Ramos (cell line): ENCODE measurements around the gene IPO5.

Source experiments
- in situ Hi-C: fragments of 300-500 bp; cut with MboI; formaldehyde crosslinking; loops from one replicate; pipeline ENCODE4 v1.14.3; 2022; ENCODE audit warnings: low sequenced_read_pairs; ENCODE audit not compliant: unreplicated experiment

IPO5 gene

GRCh38 chr13:98048265-98048664 is 94.8 kb downstream of the IPO5 start:
- in situ Hi-C loops: no loop called here

- in situ Hi-C loops: no loop called here
Observed at GRCh38 chr13:98050041-98050466, 96.6 kb downstream of the IPO5 start.

- in situ Hi-C loops: no loop called here
Observed at GRCh38 chr13:98052412-98052811, 98.9 kb downstream of the IPO5 start.

GRCh38 chr13:98054301-98054700 is 100.8 kb downstream of the IPO5 start:
- in situ Hi-C loops: no loop called here

GRCh38 chr13:98055623-98056022 is 102.1 kb downstream of the IPO5 start:
- in situ Hi-C loops: no loop called here

- in situ Hi-C loops: no loop called here
Observed at GRCh38 chr13:98056839-98057410, 103.5 kb downstream of the IPO5 start.

GRCh38 chr13:98059276-98059675 is 105.8 kb downstream of the IPO5 start:
- in situ Hi-C loops: no loop called here

- in situ Hi-C loops: no loop called here
Observed at GRCh38 chr13:98060282-98060681, 106.8 kb downstream of the IPO5 start.

GRCh38 chr13:98065468-98065867 is 112.0 kb downstream of the IPO5 start:
- in situ Hi-C loops: no loop called here

- in situ Hi-C loops: no loop called here
Observed at GRCh38 chr13:98066636-98067035, 113.2 kb downstream of the IPO5 start.

GRCh38 chr13:98068521-98068920 is 115.0 kb downstream of the IPO5 start:
- in situ Hi-C loops: no loop called here

- in situ Hi-C loops: no loop called here
Observed at GRCh38 chr13:98069985-98070384, 116.5 kb downstream of the IPO5 start.

- in situ Hi-C loops: no loop called here
Observed at GRCh38 chr13:98071316-98071715, 117.8 kb downstream of the IPO5 start.

GRCh38 chr13:98072476-98072875 is 119.0 kb downstream of the IPO5 start:
- in situ Hi-C loops: no loop called here
